Transverse colon (tissue), 4 donors: ENCODE data around the gene CUL3. TPM values are rescaled to one million over a fixed set of nuclear protein-coding genes. Genes with fewer than 3 reads are reported as not detected.

ENCODE experiments used
- DNase-seq: peaks from one replicate; pipeline ENCODE4 v3.0.0-alpha.2; 2019
- H3K27ac ChIP-seq, 4 donors: fragments of 200-600 bp; sonication (generic); 2 replicates each; pipeline ENCODE4 v1.5.1; 2016 to 2018; ENCODE audit warnings: inconsistent platforms in 4 of 4
- H3K27me3 ChIP-seq: fragments of 200-600 bp; sonication (generic); 2 replicates; pipeline ENCODE4 v1.5.1; 2017; ENCODE audit warnings: inconsistent platforms
- H3K36me3 ChIP-seq, 4 donors: fragments of 200-600 bp; sonication (generic); 2 replicates each; pipeline ENCODE4 v1.5.1; 2017 to 2019; ENCODE audit warnings: inconsistent platforms in 4 of 4
- H3K4me1 ChIP-seq, 4 donors: fragments of 200-600 bp; sonication (generic); 2 replicates each; pipeline ENCODE4 v1.5.1; 2017 to 2020; ENCODE audit warnings: inconsistent platforms in 4 of 4
- H3K4me3 ChIP-seq, 4 donors: fragments of 200-600 bp; sonication (generic); 1 replicate in 1 of 4; 2 replicates in 3 of 4; pipeline versions ENCODE4 v1.5.1 to v1.6.1; 2017 to 2019; ENCODE audit warnings: inconsistent platforms in 4 of 4
- H3K9me3 ChIP-seq, 2 donors: fragments of 200-600 bp; sonication (generic); 2 replicates each; pipeline ENCODE4 v1.5.1; 2017 to 2019; ENCODE audit warnings: inconsistent platforms in 2 of 2
- EP300 ChIP-seq: sonication (generic); formaldehyde crosslinking; IDR thresholded peaks from one replicate; pipeline ENCODE4 v1.6.1; 2017; ENCODE audit warnings: antibody characterized with exemption, low read depth
- POLR2A ChIP-seq: fragments of 450-650 bp; IDR thresholded peaks from one replicate; pipeline ENCODE4 v1.6.1; 2016; ENCODE audit warnings: antibody characterized with exemption, mild to moderate bottlenecking, moderate library complexity
- POLR2AphosphoS5 ChIP-seq, 3 donors: sonication (generic); formaldehyde crosslinking; IDR thresholded peaks; one replicate each; pipeline ENCODE4 v1.6.1; 2016; ENCODE audit warnings: antibody characterized with exemption in 3 of 3
- WGBS, 2 donors: methylation state at CpG; one replicate each; pipeline ENCODE4 v1.1.5; 2018; ENCODE audit warnings: low coverage in 1 of 2; 5-methylcytosine and 5-hydroxymethylcytosine counted together
- in situ Hi-C, 4 donors: fragments of 200-750 bp; cut with MboI; loops; one replicate each; pipeline versions ENCODE4 v1.15.0 to v1.15.1; 2017; ENCODE audit warnings: low sequenced_read_pairs in 3 of 4, low pct_ligation_motif_present in 1 of 4, low pct_unique_long_range_greater_than_20kb in 1 of 4
- intact Hi-C: fragments of 100-400 bp; cut with DNase I; formaldehyde crosslinking; loops from one replicate; pipeline ENCODE4 v1.15.1; 2023; ENCODE audit warnings: low total_unique reads
- total RNA-seq, 4 donors: library from RNA; depleted of rRNA; stranded (reverse); fragments of >200 nt; gene quantifications; one replicate each; pipeline ENCODE4 v1.1.0, GENCODE V29; 2016
- TF ChIP-seq, protein P1 (sequence below), 5 experiments: fragments of 200-600 bp in 3 of 5; fragments of 450-650 bp in 2 of 5; sonication (generic) in 3 of 5; IDR thresholded peaks; 1 replicate in 2 of 5; 2 replicates in 3 of 5; pipeline ENCODE4 v1.5.1; 2016 to 2017; ENCODE audit warnings: antibody characterized with exemption in 5 of 5, inconsistent platforms in 3 of 5, mild to moderate bottlenecking in 2 of 5, moderate library complexity in 1 of 5

CUL3 gene
- total RNA-seq, 4 donors from 2014 or later = 18.5 to 104 (median 57.9) TPM

DNA sequence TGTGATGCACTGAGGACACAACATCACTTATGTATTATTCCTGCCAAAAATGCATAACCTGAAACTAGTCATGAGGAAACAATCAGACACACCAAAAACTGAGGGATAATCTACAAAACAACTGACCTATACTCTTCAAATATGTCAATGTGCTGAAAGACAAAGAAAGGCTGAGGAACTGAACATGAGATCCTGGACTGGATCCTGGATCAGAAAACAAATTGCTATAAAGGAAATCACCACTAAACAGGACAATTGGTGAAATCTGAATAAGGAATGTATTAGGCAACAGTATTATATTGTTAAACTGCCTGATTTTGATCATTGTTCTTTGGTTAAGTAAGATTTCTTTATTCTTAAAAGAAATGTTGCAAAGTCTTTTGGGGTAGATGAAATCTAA lies 28.8 kb downstream of the CUL3 start:
- H3K27me3 ChIP-seq = no peaks in the 10 kb centered on the region
- H3K36me3 ChIP-seq = peaks cover 0 to 7% (median 0%) of the 10 kb centered on the region in 4 donors
- in situ Hi-C loops (no loop called here), intact Hi-C loops (no loop called here)
- H3K27ac ChIP-seq = no peak overlapping the region
- no peak overlapping the region for H3K4me3 ChIP-seq
- peaks cover 0 to 16% (median 0%) of the 10 kb centered on the region in 4 donors for H3K4me1 ChIP-seq
- TF ChIP-seq, protein P1, sequence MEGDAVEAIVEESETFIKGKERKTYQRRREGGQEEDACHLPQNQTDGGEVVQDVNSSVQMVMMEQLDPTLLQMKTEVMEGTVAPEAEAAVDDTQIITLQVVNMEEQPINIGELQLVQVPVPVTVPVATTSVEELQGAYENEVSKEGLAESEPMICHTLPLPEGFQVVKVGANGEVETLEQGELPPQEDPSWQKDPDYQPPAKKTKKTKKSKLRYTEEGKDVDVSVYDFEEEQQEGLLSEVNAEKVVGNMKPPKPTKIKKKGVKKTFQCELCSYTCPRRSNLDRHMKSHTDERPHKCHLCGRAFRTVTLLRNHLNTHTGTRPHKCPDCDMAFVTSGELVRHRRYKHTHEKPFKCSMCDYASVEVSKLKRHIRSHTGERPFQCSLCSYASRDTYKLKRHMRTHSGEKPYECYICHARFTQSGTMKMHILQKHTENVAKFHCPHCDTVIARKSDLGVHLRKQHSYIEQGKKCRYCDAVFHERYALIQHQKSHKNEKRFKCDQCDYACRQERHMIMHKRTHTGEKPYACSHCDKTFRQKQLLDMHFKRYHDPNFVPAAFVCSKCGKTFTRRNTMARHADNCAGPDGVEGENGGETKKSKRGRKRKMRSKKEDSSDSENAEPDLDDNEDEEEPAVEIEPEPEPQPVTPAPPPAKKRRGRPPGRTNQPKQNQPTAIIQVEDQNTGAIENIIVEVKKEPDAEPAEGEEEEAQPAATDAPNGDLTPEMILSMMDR (IDR thresholded peaks at IDR 0.05) = no peak
- TF ChIP-seq POLR2A (no peak), POLR2AphosphoS5 (IDR thresholded peaks at IDR 0.05) (no peak), EP300 (no peak)
- no peak for DNase-seq
- no peaks in the 10 kb centered on the region for H3K9me3 ChIP-seq

DNA sequence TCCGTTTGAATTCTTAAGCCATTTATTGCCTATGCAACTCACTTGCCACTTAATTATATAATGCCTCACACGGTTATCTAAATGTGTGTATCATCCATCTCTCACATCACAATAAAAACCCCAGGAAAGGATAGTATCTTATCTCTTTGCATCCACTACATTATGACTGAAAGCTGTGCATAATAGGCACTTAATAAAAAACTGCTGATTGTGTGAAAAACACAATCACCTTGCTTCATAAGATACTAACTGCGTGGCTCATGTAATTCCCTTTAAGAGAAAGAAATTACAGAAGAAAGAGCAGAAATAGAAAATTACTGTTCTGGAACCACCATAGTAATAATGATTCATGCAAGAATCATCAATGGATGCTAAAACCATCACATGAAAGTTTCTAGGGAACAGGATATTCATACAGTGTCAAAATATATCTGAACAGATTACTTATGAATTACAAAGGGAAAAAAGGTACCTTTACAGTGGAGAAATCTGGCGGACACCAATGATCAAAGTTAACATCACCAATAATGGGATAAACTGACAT lies 29.3 kb downstream of the CUL3 start:
- no peaks in the 10 kb centered on the region for H3K27me3 ChIP-seq
- intact Hi-C loops = no loop called here
- DNase-seq = no peak
- no peaks in the 10 kb centered on the region for H3K9me3 ChIP-seq
- WGBS, 2 donors = 84 to 90% methylated on average over 4 of the region's 4 CpGs
- peaks cover 0 to 7% (median 0%) of the 10 kb centered on the region in 4 donors for H3K36me3 ChIP-seq
- H3K4me1 ChIP-seq = peaks cover 0 to 11% (median 0%) of the 10 kb centered on the region in 4 donors
- TF ChIP-seq POLR2AphosphoS5 (IDR thresholded peaks at IDR 0.05) (no peak), POLR2A (no peak), EP300 (no peak)
- TF ChIP-seq, protein P1 (IDR thresholded peaks at IDR 0.05) = no peak
- H3K4me3 ChIP-seq = no peak overlapping the region
- no peak overlapping the region for H3K27ac ChIP-seq
- in situ Hi-C loops = no loop called here

DNA sequence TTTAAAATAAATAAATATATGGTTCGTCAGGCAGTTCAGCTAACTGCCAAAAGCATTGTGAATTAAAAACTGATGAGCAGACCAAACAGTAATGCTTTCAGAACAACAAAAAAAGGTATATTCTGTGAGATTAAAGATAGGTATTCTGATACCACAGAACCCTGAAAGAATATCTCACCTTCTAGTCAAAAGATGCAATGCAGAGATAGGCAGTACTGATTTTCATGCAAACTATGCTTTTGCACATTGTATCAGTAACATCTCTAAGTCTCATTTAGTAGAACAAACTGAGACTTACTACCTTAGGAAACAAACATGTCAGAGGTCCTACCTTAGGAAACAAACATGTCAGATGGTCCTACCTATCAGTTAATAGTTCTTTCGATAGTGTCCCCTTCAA lies 32.4 kb downstream of the CUL3 start:
- no peaks in the 10 kb centered on the region for H3K27me3 ChIP-seq
- peaks cover 0 to 7% (median 0%) of the 10 kb centered on the region in 4 donors for H3K36me3 ChIP-seq
- peaks cover 0 to 3% (median 0%) of the 10 kb centered on the region in 4 donors for H3K4me1 ChIP-seq
- in situ Hi-C loops = no loop called here
- intact Hi-C loops = no loop called here
- WGBS, 2 donors = 92 to 93% methylated on average over 2 of the region's 2 CpGs
- H3K4me3 ChIP-seq = no peak overlapping the region
- TF ChIP-seq POLR2AphosphoS5 (IDR thresholded peaks at IDR 0.05) = no peak
- TF ChIP-seq POLR2A = no peak
- no peak for TF ChIP-seq EP300
- TF ChIP-seq, protein P1 (IDR thresholded peaks at IDR 0.05) = no peak
- H3K27ac ChIP-seq = no peak overlapping the region
- DNase-seq = no peak
- no peaks in the 10 kb centered on the region for H3K9me3 ChIP-seq

DNA sequence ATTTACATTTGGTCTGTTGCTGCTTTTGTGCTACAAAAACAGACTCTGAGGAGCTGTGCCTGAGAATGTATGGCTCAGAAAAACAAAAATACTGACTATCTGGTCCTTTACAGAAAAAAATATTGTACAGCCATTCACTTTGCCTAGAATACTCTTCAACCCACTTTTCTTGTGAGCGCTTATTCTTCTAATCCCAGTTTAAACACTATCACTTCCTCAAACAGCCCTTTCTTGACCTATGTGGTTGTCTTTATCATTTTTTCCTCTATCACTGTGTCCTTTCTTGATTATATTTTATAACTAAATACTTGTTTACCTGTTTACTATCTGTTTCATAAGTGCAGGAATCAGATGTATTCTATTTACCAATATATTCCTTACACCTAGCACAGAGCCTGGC lies 33.5 kb downstream of the CUL3 start:
- TF ChIP-seq POLR2AphosphoS5 (IDR thresholded peaks at IDR 0.05) = no peak
- TF ChIP-seq, protein P1 (IDR thresholded peaks at IDR 0.05) = no peak
- TF ChIP-seq EP300 = no peak
- TF ChIP-seq POLR2A = no peak
- no peaks in the 10 kb centered on the region for H3K4me1 ChIP-seq
- H3K27ac ChIP-seq = no peak overlapping the region
- H3K4me3 ChIP-seq = no peak overlapping the region
- no peak for DNase-seq
- H3K9me3 ChIP-seq = no peaks in the 10 kb centered on the region
- H3K27me3 ChIP-seq = no peaks in the 10 kb centered on the region
- WGBS, 2 donors = 92 to 100% methylated on average over 1 of the region's 1 CpG
- H3K36me3 ChIP-seq = peaks cover 0 to 2% (median 0%) of the 10 kb centered on the region in 4 donors
- intact Hi-C loops = no loop called here
- in situ Hi-C loops = no loop called here
